Subcutaneous adipose tissue (tissue), 4 donors: ENCODE results near the gene FKBP5. TPM values are rescaled to one million over a fixed set of nuclear protein-coding genes. Genes with fewer than 3 reads are reported as not detected.

Source experiments
- CTCF ChIP-seq: fragments of 450-650 bp; IDR thresholded peaks from one replicate; pipeline ENCODE4 v1.5.1; 2016; ENCODE audit warnings: low read depth, mild to moderate bottlenecking, control low read depth, antibody characterized with exemption, moderate library complexity
- total RNA-seq, 4 donors: library from RNA; depleted of rRNA; stranded (reverse); fragments of >200 nt; gene quantifications; one replicate each; pipeline ENCODE4 v1.1.0, GENCODE V29; 2016

Gene FKBP5
- total RNA-seq, 4 donors from 2014 or later = 332 to 758 (median 703) TPM

- no peak for TF ChIP-seq CTCF
Measured at GRCh38 chr6:35727231-35727934, 38.7 kb upstream of the FKBP5 start.

DNA sequence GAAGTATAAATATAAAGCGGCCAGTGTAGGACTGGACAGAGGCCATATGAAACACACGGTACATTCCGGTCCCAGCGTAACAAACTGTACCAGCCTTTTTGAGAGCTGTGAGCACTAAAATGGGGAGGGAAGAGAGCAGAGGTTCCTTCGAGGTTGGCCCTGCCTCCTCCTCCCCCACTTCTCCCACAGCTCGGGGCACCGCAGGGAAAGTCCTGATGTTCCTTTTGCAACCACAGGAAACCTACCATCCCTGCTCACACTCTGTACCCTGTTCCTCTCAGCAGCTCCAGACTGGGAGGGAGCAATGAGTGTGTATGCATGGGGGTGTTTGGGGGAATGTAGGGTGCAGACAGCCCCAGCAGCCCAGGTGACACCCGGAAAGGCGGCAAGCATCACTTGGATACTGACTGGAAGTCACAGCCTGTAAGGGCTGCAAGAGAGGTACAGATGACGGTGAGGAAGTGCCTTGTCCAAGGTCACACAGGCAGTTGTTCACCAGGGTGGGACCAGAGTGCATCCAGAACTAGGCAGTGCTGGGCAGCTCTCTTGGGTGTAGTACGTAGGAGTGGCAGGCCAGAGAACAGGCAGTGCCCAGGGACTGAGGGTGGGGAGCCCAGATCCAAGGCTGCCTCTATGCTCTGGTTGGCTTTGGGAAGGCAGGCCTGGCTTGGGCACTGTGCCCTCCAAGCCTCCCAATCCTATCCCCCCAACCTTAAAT lies 37.2 kb upstream of the FKBP5 start:
- TF ChIP-seq CTCF = no peak

DNA sequence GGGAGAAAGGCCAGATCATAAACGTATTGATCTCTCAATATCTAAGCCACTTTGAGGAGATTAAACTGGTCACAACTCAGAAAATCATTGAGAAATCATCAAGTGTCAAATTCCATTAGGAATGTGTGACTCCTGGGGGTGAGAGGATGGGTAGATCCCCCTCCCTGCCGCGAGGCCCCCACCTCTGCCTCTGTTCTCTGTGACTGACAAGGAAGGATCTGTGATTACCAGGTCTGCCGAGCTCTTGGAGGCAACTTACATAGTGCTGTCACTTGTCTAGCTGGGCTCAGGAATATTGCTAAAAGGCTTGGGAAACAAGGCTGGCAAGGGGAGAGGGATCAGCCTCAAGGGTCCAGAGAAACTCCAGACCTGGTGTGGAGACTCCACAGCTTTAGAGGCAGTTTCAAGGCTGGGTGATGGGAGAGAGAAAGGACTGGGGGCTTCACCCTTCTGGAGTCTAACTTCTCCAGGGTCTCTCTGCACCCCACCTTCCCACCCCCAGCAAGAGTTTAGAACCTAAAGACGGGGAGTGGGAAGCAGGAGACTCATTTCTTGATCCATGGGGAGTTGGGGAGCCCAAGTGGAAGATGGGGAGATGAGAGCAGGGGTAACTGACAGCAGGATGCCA lies 36.5 kb upstream of the FKBP5 start:
- TF ChIP-seq CTCF = no peak

- no peak for TF ChIP-seq CTCF
Measured at GRCh38 chr6:35724471-35724870, 35.8 kb upstream of the FKBP5 start.

- no peak for TF ChIP-seq CTCF
Measured at GRCh38 chr6:35724059-35724458, 35.3 kb upstream of the FKBP5 start.

GRCh38 chr6:35723587-35723986 lies 34.9 kb upstream of the FKBP5 start:
- TF ChIP-seq CTCF = no peak

DNA sequence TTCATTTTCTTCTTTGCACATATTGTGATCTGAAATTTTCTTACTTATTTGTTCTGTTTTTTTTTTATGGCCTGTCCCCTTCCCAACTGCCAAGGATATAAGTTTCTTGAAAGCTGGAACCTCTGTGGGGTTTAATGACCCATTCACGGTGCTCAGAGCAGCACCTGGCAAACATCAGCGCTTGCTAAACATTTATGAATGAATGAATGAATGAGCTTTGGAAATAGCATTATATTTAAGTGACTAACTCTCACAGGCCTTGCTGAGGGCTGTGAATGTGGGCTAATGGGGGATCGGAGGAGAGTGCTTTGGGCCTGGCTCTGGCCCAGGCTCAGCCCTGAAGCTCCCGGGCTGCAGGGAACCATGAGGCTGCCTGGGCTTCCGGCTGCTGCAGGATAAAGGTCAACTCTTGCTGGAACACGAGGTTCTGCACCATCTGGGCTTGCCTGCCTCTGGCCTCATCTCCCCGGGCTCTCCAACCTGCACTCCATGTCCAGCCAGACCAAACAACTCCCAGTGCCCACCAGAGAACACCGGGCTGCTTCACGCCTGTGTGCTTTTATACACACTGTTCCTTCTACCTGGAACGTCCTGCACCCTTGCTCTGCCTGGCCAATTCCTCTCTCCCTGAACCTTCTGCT lies 33.5 kb upstream of the FKBP5 start:
- no peak for TF ChIP-seq CTCF
